HG03575 (cell line): Measurements from ENCODE around the gene ZNF92.
"Not testable (repeated sequence)": the region's sequence is repeated elsewhere in the genome, so short reads cannot be mapped to it uniquely, and the experiment has no call there.

Experiments
- ATAC-seq: cut with Tn5 transposase; IDR thresholded peaks from one replicate; pipeline ENCODE4 v1.9.1; 2021; ENCODE audit not compliant: unreplicated experiment, insufficient number of reproducible peaks, low FRiP score; ENCODE audit errors: extremely low read depth

ZNF92 gene

DNA sequence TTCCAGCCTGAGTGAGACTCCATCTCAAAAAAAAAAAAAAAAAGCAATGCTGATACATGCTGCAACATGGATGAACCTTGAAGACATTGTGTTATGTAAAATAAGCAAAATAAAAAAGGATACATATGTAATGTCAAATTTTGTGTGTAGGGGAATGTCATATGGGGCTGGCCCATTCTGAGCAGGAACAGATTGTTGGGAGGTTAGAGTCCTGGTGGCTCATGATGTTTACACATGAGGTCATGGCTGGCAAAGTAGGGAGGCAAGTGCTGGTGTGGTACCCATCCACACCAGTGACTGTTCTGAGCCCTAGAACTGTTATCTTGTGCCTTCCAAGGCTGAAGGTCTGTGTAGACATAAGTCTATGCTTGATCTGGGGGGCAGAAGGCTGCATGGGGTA lies 37.6 kb downstream of the ZNF92 start:
- no peak for ATAC-seq

DNA sequence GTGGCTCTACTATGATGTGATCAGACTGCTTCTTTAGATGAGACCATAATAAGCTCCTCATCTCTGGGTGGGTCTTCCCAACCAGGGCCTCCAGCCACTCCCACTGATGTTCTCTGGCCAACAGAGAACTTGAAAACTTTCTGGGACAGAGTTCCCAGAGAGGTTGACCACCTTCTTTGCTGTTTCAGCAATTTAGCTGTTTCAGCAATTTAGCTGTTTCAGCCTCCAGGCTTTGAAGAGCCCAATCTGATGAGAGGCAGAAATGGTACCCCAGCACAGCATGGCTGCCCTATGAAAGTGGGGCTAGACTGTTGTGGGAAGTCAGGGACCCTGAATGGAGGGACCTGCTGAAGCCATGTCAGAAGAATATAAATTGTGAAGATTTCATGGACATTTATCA lies 49.0 kb downstream of the ZNF92 start:
- ATAC-seq = no peak

- ATAC-seq = not testable (repeated sequence)
Measured at GRCh38 chr7:65423286-65423685, 49.6 kb downstream of the ZNF92 start.

GRCh38 chr7:65429642-65430343 lies 56.1 kb downstream of the ZNF92 start:
- ATAC-seq = no peak

DNA sequence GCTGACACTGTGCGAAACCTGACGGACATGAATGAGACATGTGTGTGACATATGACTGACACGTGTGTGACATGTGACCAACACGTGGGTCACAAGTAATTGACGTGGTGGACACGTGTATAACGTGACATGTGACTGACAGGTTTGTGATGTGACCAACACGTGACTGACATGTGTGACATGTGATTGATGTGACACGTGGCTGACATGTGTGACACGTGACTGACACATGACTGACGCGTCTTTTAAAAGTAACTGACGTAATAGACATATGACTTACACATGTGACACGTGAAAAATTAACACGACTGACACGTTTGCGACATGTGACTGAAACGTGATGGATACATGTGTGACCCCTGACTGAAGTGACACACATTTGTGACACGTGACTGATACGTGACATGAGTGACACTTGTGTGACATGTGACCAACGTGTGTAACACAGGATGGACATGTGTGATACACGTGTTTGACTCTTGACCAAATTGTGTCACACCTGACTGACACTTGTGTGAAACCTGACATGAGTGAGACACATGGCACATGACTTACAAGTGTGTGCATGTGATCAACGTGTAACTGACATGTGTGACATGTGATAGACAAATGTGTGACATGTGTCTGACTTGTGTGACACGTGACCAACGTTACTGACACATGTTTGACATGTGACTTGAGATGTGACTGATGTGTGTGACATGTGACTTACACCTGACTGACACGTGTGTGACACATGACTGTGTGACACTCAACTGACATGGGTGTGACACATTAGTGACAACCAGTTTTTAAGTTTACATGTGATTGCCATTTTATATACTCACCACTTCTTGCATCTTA lies 56.9 kb downstream of the ZNF92 start:
- no peak for ATAC-seq

DNA sequence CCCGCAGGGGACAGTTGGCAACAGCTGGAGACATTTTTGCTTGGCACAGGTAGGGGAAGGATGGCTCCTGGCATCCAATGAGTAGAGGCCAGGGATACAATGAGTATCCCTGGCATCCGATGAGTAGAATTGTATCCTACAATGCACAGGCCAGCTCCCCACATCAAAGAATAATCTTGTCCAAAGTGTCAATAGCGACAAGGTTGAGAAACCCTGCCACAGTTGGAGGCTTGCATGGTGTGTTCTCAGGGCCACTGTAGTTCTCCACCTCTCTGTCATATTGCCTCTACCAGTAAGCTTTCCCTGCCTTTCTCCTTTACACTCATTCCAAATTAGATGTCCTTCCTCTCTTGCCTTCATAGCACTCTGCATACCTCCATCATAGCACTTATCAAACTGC lies 60.7 kb downstream of the ZNF92 start:
- ATAC-seq = no peak

DNA sequence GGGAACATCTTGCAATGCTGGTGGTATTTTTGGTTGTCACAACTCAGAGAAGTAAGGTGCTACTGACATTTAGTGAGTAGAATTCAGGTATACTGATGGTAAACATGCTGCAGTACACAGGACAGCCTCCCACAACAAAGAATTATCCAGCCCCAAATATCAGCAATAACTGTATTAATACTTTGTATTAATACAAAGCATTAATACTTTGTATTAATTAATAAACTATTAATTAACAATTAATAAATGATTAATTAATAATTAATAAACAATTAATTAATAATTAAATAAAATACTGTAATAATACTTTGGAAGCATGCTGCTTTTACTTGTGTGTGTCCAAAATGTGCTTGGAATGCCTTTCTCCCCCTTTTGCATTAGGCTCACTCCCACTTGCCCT lies 62.5 kb downstream of the ZNF92 start:
- no peak for ATAC-seq

GRCh38 chr7:65438598-65438997 lies 64.9 kb downstream of the ZNF92 start:
- no peak for ATAC-seq

DNA sequence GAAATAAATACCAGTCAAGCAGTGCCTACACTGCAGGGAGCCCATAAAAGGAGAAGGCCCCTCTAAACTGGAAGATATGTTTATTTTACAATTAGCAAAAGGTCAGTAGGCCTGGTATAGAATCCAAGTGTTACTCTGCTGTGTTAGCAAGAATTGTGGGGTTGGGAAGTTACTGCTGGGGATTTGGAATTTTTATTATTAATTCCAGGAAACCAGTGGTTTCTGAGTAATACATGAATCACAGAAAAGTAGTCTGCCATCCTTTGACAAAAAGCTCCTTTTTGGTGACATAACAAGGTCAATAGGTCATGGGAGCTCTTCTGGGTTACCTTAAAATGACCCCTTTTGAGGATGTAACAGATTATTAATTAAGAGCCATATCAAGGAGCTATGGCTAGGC lies 67.4 kb downstream of the ZNF92 start:
- ATAC-seq = no peak

DNA sequence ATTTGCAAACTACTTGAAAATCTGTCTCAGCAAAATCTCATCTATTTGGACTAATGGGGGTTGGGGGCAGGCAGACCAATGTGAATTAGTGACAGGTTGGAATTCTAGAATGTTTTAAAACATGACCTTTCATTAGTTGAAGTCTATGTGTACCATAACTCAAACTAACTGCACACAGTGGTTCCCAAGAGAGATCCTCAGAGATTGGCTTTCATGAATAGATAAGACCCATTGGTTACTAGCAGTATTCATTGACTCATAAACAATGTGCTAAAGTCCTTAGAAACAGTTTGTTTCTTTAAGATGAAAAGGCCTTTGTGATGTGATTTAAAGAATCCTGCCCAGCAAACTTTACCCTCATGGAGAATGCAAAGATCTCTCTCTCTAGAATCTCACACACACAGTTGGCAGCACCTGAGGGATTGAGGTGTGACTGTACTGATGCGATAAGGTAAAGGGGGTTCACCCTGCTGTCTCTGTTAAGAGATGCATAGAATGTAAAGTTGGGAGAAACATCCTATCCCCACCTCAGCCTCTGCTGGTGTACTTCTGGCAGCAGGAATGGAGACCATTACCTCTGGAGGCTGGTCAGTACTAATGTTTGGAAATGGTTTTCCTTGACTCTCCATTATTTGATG lies 70.7 kb downstream of the ZNF92 start:
- no peak for ATAC-seq

DNA sequence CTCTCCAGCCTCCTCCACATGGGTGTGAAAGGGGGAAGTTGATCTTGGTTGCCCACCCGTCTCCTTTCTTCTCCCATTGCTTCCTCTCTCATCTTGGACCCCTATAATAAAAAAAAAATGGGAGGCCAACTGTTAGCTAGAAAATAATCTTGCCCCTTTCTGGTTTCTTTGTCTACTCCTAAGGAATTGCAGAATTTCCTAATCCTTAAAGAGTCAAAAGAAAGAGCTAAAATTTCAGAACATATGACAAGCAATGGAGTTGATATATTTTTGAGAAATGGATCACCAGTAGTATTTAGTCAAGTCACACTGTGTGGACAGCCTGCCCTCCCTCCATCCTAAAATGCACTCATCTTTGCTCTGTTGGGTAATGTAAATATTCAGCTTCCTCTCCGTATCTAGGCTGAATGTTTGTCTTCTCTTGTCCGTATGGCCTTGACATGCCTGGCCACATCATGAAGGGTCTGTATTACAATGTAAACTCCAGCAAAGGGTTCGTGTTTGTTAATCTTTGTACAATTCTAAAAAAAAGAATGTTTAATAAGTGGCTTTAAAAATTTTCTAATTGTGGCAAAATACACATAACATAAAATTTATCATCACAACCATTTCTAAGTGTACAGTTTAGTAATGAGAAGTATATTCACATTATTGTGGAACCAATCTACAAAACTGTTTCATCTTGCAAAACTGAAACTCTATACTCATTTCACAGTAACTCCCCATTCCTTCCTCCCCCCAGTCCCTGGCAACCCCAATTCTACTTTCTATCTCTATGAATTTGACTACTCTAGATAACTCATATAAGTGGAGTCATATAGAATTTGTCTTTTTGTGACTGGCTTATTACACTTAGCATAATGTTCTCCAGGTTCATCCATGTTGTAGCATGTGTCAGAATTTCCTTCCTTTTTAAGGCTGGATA lies 71.5 kb downstream of the ZNF92 start:
- ATAC-seq = no peak

- not testable (repeated sequence) for ATAC-seq
Measured at GRCh38 chr7:65447041-65447440, 73.4 kb downstream of the ZNF92 start.

DNA sequence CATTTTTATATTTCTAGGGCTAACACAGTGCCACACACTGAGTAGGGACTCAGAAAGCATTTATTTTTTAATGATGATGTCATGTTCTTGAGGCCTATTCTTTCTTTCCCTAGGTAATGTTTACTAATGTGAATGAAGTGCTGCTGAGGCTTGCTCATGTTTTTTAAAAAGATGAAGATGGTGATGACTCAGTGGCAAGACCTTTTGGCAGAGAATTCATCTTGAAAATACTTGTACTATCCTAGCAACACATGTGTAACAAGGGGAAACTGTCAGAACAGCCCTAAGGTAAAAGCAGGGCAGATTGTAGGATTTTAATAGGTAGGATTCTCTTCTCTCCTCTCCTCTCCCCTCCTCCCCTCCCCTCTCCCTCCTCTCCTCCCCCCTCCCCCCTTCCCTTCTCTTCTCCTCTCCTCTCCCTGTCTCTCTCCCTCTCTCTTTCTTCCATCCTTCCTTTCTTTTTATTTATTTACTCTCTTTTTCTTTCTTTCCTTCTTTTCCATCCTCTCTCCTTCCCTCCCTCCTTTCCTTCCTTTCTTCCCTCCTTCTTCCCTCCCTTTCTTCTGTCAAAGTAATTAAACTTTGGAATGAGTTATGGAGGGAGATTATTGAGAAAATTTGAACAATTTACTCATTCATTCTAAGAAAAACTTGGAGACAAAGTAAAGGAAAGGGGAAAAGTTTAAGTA lies 75.3 kb downstream of the ZNF92 start:
- ATAC-seq = no peak

- ATAC-seq = no peak
Measured at GRCh38 chr7:65449505-65449852, 75.8 kb downstream of the ZNF92 start.
